ENCODE results near the gene SLCO1B1.

SLCO1B1 gene

GRCh38 chr12:21220266-21220665, 89.3 kb downstream of the SLCO1B1 start:
- Histone ChIP-seq H3K36me3 (ENCODE audit: insufficient read depth, low read length) (no peaks in the 10 kb centered on the region), H3K79me2 (ENCODE audit: insufficient read depth, low read length) (no peaks in the 10 kb centered on the region), H4K20me1 (ENCODE audit: insufficient read depth, low read length) (no peaks in the 10 kb centered on the region), H3F3A (ENCODE audit: insufficient read depth, low read length) (no peaks in the 10 kb centered on the region), H2AFZ (ENCODE audit: low read length) (no peak overlapping the region), H3K9ac (ENCODE audit: low read length) (no peak overlapping the region), H3K4me2 (ENCODE audit: low read length) (no peak overlapping the region), H3K27me3 (ENCODE audit: insufficient read depth, low read length) (no peaks in the 10 kb centered on the region), H3K9me3 (ENCODE audit: low read length) (no peaks in the 10 kb centered on the region), H3K4me3 (ENCODE audit: low read depth, low read length, poor library complexity, severe bottlenecking) (no peak overlapping the region), H3K27ac (ENCODE audit: low read depth, low read length, poor library complexity, severe bottlenecking) (no peak overlapping the region), H3K4me1 (ENCODE audit: insufficient read depth, low read length, severe bottlenecking) (no peaks in the 10 kb centered on the region), H3K9me2 (ENCODE audit: low read depth, low read length) (no peaks in the 10 kb centered on the region)
- TF ChIP-seq CTCF (IDR thresholded peaks at IDR 0.05; ENCODE audit: low read length) (no peak), EZH2 (IDR thresholded peaks at IDR 0.05; ENCODE audit: borderline replicate concordance, low read length) (no peak)

GRCh38 chr12:21221072-21221471, 90.1 kb downstream of the SLCO1B1 start:
- no peak overlapping the region for H2AFZ ChIP-seq (ENCODE audit: low read length)
- no peaks in the 10 kb centered on the region for H3K4me1 ChIP-seq (ENCODE audit: insufficient read depth, low read length, severe bottlenecking)
- no peaks in the 10 kb centered on the region for H3K36me3 ChIP-seq (ENCODE audit: insufficient read depth, low read length)
- H3F3A ChIP-seq (ENCODE audit: insufficient read depth, low read length), result no peaks in the 10 kb centered on the region
- no peak overlapping the region for H3K4me3 ChIP-seq (ENCODE audit: low read depth, low read length, poor library complexity, severe bottlenecking)
- TF ChIP-seq EZH2 (IDR thresholded peaks at IDR 0.05; ENCODE audit: borderline replicate concordance, low read length) (no peak), CTCF (IDR thresholded peaks at IDR 0.05; ENCODE audit: low read length) (no peak)
- H3K9me2 ChIP-seq (ENCODE audit: low read depth, low read length), result no peaks in the 10 kb centered on the region
- no peak overlapping the region for H3K27ac ChIP-seq (ENCODE audit: low read depth, low read length, poor library complexity, severe bottlenecking)
- no peaks in the 10 kb centered on the region for H3K27me3 ChIP-seq (ENCODE audit: insufficient read depth, low read length)
- no peaks in the 10 kb centered on the region for H4K20me1 ChIP-seq (ENCODE audit: insufficient read depth, low read length)
- H3K9me3 ChIP-seq (ENCODE audit: low read length), result no peaks in the 10 kb centered on the region
- no peak overlapping the region for H3K9ac ChIP-seq (ENCODE audit: low read length)
- no peaks in the 10 kb centered on the region for H3K79me2 ChIP-seq (ENCODE audit: insufficient read depth, low read length)
- H3K4me2 ChIP-seq (ENCODE audit: low read length), result no peak overlapping the region

GRCh38 chr12:21221778-21222177, 90.8 kb downstream of the SLCO1B1 start:
- H3K27ac ChIP-seq (ENCODE audit: low read depth, low read length, poor library complexity, severe bottlenecking), result no peak overlapping the region
- no peaks in the 10 kb centered on the region for H4K20me1 ChIP-seq (ENCODE audit: insufficient read depth, low read length)
- no peaks in the 10 kb centered on the region for H3K27me3 ChIP-seq (ENCODE audit: insufficient read depth, low read length)
- no peaks in the 10 kb centered on the region for H3K79me2 ChIP-seq (ENCODE audit: insufficient read depth, low read length)
- no peak overlapping the region for H3K4me2 ChIP-seq (ENCODE audit: low read length)
- no peaks in the 10 kb centered on the region for H3K9me2 ChIP-seq (ENCODE audit: low read depth, low read length)
- H3K4me3 ChIP-seq (ENCODE audit: low read depth, low read length, poor library complexity, severe bottlenecking), result no peak overlapping the region
- H3K9me3 ChIP-seq (ENCODE audit: low read length), result no peaks in the 10 kb centered on the region
- no peak for TF ChIP-seq CTCF (IDR thresholded peaks at IDR 0.05; ENCODE audit: low read length)
- no peak for TF ChIP-seq EZH2 (IDR thresholded peaks at IDR 0.05; ENCODE audit: borderline replicate concordance, low read length)
- no peaks in the 10 kb centered on the region for H3F3A ChIP-seq (ENCODE audit: insufficient read depth, low read length)
- no peaks in the 10 kb centered on the region for H3K4me1 ChIP-seq (ENCODE audit: insufficient read depth, low read length, severe bottlenecking)
- H3K36me3 ChIP-seq (ENCODE audit: insufficient read depth, low read length), result no peaks in the 10 kb centered on the region
- no peak overlapping the region for H2AFZ ChIP-seq (ENCODE audit: low read length)
- H3K9ac ChIP-seq (ENCODE audit: low read length), result no peak overlapping the region
